Right kidney (tissue), 1 donor: Measurements from ENCODE around the gene SCD5.

Experiments
- DNase-seq: peaks from one replicate; pipeline ENCODE4 v3.0.0-alpha.2; 2016

Gene SCD5

DNA sequence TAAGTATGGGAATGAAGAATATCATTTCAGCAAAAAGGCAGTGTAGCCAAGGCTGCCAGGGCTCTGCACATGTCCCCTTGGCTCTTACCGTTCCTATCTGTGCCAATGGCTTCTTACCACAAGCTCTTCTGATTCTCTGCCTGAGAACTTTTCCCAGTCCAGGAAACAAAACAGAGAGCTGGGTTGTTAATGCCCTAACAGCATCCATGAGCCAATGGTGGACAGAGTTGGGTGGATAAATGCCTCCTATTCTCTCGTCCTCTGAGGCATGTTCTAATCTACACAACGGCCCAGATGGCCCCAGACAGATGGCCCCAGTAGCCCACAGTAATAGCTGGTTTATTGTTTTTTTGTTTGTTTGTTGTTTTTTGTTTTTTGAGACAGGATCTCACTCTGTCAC, 28.0 kb downstream of the SCD5 start:
- DNase-seq = no peak

DNA sequence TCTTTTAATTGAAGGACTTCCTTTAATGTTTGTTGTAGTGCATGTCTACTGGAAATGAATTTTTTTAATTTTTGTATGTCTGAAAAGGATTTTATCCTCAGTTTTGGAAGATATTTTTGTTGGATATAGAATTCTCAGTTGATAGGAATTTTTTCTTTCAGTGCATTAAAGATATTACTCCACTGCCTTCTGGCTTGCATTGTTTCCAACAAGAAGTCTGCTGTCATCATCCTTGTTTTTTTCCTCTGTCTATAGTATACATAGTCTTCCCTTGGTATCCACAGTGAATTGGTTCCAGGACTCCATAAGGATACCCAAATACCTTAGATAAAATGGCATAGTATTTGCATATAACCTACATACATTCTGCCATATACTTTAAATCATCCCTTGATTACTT, 33.5 kb downstream of the SCD5 start:
- no peak for DNase-seq

DNA sequence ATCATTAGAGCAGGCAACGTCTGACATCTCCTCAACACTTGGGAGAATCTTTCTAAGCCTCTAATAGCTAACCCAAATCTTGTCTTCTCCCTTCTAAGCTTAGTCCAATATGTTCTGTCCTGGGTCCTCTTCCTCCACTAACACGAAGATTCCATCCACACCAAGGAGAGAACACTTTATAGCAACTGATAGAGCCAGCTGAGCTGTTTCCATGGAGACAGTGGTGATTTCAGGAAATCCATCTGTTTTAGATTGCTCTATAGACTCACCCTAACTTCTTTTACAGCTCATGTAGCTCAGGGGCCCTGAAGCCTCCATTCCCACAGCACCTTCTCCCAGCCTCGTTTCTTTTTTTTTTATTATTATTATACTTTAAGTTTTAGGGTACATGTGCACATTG, 37.4 kb downstream of the SCD5 start:
- no peak for DNase-seq

DNA sequence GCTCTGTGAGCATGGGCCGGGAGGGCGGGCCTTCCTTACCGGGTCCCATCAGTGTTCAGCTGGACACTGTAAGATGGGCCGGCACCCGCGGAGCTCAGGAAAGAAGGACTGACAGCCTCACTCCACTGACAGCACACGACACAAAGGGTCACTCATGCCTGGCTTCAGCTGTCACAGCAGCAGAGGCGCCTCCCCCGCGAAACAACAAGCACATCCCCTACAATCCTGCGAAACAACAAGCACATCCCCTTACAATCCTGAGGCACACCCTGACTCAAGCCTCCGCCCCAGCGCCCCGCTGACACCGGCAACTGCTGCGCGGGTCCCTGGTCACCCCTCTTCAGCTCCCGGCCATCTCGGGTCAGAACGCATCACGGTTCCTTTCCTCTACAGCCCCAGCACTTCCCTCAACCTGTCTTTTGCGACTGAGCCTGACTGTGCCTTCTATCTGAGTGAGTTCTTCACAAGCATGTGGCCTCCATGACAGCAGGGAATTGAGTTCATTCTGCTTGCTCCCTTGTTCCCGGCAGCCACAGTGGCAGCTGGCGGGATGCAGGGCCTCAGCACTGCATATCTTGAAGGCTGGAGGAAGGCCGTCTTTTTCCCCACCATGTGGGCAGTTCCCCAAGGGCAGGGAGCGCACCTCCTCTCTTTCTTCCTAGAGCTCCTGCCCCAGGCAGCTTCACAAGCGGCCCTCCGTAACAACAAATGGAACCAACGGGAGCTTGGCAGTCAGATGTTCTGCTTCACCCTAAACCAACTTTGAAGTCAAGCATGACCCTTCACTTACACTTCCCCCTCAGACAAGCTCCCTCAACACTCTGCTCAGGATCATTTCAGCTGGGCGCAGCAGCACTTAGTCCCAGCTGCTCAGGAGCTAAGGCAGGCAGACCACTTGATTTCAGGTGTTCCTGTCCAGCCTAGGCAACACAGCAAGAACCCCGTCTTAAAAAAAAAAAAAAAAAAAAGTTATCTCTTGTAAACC, 39.6 kb downstream of the SCD5 start:
- peak; percentile 49 for DNase-seq

DNA sequence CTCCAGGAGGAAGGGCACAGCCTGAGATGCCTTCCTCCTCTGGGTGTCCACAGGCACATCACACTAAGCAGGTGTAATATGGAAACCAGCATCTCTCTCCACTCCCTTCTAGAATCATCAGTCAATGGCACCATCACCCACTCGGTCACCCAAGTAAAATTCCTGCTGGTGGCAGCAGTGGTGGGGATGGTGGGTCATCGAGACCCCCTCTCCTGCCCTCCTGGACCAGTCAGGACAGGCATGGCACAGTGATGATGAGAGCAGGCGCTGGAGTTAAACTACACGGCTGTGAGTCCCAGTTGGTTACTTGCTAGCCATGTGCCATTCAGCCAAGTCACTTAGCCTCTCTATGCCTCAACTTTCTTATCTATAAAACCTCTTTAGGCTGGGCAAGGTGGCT, 42.5 kb downstream of the SCD5 start:
- no peak for DNase-seq

DNA sequence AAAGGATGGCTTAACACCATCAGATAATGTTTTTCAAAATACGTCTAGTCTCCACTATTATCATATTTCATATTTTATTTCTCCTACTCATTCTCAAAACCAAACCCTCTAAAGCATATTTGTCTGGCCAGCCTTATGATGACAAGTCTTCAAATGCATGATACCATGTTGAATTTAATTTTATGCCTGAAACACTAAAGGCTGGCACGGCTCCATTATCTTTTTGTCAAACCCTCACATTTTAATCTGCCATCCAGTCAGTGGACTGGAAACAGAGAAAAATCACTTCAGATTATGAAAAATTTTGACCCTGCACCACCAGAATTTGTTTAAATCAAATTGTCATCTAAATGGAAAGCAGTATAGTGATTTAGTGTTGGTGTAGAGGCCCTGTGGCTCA, 42.9 kb downstream of the SCD5 start:
- DNase-seq = no peak

DNA sequence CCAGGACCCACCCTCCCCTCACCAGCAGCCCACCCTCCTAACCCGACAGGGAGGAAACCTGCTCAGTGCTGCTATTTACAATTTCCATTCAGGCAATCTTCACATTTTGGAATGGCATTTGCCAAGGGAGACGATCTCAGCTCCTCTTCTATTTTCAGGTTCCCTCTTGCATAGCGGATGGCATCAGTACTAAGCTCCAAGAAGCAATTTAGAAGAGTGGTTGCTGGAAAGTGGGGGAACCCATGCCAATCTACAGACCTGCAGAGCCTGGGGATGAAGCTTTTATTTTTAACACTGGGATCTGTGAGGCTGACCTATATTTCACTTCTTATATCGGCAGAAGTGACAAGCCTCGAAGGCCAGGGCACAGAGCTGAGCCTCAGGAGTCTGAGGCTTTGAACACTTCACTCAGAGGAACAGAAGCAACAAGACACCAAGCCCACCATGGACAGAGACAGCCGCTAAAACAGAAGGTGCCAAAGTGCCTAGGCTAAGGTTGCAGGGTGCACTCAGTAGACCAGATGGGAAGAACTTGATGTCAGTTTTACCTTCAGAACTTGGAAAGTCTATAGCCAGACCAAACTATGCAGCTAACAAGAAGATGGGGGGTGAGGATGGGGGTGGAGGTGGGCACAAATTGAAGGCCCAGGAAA, 44.0 kb downstream of the SCD5 start:
- DNase-seq = no peak

DNA sequence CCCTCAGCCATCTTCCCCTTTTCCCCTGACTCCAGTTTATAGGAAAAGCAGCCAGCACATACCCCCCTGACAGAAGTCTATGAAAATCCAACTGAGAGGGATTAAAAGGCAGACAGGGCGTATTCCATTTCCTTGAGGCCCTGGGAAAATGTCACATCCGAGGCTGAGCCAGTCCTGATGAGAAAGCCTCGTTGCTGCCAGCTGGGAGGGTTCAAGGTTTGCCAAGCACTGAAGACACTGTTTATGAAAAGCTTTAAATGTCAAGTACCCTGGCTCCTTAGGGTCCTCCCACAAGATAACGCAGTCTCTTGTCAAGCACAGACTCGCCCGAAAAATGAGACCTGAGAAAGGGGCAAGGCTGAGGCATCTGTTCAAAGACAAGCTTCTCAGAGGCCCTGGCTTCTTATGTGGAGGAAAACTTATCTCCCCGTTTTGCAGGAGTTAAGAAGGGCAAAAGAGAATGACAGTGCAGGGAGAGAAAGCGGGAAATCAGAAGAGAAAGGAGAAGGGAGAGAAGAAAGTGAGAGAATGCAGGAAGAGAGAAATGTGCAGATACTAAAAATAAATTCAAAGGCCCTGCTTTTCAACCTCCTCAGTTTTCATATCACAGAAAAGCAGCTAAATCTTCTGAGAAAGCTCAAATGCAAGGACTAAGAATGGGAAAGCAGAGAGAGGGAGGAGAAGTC, 44.7 kb downstream of the SCD5 start:
- DNase-seq = no peak

DNA sequence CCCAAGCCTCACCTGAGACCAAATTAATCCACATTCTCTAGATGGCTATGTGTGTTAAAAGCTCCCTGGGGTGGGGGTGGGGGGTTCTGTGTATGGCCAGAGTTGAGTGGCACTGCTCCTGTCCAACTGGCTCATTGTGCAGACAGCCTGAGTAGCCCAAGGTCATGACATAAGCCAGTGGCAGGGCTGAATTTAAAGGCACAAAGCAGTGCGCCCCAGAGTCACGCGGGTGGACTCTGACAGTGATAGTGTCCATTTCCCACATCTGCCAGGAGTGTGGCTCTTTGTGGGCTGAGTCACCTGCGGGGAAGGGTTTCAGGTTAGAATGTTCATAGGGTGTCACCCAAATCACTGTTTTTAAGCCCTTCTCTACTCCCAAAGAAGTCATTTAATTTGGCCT, 45.4 kb downstream of the SCD5 start:
- no peak for DNase-seq

DNA sequence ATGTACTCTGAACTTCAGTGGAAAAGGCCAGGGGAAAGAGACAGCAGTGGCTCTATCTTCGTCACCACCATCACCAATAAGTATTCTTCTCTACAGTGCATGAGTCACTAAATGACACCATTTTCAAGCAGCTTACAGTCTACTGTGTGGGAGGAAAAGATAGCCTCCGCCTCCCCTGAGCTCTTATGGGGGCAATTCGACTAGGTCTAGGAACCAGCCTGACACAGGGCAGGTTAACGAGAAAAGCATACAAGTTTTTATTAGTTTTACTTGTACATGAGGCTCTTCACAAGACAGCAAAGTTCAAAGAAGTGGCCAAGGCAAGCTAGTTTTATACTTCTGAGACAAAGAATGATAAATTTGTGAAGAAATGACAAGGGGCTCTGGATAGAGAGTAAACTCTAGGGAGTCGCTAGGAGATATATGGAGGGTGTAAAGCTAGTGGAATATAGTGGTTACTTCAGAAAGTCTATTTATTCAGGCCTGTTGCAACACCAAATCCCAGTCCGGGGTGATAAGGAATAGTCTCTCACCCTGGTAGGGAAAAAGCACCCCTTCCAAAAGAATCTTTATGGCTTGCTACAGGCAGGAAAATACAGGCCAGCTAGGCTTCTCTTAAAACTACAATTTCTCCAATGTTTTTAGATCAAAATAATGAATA, 49.7 kb downstream of the SCD5 start:
- no peak for DNase-seq

DNA sequence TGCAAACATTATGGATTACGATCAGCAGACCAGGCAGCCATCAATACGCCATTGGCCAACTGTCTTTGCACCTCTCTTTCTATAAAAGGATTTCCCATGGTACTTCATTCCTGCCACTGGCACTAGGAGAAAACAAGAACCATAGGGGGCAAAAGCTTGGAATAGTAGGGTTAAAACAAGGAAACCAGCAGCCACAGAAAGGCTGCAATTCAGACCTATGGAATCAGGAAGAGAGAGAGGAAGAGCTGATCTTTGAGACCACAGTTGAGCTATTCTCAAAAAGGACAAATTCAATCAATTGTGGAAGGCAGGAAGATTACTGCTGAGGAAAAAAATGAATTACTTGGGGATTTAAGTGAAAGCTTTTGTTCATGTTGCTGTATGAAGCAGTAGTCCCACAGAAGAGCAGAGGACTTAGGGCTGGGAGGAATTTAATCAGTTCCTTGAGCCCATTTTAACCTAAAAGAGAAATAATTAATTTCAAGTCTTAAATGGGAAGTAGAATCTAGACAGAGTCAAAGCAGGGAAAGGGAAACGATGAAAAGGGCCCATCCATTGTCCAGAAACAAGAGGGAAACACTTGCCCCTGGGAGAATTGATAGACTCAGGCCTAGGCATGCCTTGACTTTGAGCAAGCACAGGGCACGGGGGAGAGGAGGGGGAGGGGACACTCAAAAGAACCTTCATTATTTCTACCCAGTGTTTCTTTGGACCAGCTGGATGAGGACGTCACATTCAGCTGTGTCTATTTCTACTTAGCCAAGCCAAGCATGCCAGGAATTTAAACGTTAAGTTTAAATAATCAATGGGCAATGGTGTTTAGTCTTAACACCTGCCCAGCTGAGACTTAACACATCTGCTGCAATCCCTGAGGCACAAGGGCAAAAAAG, 50.7 kb downstream of the SCD5 start:
- no peak for DNase-seq

DNA sequence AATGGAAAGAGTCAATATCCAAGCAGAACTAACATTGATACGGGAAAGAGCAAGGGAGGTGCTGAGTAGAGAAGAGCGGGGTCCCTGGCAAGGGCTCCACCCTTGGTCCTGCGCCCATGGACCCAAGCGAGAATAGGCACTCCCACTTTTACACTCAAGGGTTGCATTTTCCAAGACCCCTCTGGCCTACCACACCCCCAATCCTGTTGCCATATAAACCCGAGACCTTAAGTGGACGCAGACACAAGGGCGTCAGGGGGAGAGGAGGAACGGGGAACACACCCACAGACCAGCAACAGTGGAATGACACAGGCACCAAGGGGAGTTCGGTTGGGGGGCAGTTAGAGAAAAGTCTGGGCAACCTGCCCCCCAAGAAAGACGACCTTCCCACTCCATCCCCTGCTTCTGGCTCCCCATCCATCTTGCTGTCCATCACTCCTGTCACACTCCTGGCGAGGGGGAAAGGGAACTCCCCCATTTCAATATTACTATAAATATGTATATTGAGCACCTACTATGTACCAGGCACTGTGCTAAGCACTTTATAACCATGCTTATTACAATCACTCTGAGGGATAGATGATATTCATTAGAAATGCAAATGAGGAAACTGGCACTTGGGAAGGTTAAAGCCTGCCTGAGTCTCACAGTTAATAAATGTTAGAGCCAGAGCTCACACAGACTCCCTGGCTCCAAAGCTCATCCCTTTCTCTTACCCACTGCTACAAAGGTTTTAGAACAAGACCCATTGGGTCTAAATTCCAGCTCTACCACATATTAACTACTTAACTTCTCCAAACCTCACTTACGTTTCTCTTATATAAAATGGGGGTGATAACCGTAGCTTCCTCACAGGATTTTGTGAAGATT, 51.7 kb downstream of the SCD5 start:
- DNase-seq = no peak

DNA sequence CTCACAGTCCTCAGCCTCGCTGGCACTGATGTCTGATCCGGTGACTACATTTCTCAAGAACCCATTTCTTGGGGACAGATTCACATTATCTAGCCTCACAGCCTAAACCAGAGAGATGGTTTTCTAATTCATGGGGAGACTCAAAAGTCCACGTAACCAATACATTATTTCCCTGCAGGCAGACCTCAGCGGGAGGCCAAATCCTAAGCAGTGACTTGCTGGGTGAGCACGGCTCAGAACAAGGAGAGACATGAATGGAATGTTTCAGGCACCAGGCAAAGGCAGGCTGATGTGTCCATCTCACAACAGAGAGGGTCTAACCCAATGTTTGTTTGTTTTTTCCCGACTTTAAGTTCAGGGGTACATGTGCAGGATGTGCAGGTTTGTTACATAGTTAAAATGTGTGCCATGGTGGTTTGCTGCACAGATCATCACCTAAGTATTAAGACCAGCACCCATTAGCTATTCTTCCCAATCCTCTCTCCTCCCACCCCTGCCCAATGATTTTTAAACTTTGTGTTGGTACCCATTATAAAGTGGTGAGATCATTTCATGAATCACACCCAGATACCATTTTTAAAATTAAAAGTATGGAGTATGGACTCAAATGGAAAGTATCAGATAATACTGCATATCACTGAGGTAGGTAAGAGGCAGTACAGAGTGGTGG, 53.3 kb downstream of the SCD5 start:
- no peak for DNase-seq

DNA sequence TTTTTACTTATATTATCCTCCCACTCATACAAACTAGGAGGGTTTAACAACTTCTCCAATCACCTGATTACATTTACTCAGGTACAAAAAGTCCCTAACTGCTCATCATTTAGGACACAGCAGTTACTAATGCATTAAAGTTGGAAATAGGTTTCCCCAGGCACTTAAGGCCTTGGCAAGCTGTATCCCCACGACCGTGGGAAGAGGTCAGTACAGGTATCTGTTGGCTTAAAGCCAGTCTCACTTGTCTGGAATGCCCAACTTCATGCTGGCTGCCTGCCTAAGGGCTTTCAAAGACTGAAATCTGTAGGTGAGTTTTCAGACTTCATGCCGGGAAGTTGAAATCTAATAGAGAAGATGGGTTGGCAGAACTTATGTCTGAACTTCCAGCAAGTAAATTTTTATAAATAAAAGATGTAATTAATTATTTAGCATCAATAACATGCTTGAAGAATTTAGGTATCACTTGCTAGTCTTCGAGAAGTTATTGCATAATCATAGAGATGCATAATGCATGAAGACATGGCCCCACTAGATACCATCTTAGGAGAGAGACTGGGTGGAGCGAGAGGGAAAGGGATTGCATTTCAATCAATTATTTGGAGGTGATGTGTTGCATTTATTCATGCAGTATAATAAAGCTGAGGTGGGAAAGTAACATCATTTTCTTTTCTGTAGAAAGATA, 54.2 kb downstream of the SCD5 start:
- no peak for DNase-seq

DNA sequence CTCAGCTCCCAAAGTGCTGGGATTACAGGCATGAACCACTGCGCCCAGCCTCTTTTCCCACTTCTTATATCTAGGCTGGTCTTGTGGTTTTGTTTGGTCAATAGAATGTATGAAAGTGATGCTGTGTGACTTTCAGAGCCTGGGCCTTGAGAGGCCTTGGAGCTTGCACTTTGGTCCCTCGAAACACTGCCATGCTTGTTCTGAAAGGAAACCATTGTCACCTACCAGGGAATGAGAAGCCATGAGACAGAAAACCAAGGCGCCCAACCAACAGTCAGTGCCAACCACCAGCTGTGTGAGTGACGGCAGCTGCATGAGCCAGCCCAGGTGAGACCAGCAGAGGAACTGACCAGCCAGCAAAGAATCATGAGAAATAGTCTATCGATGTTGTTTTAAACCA, 57.4 kb downstream of the SCD5 start:
- no peak for DNase-seq

DNA sequence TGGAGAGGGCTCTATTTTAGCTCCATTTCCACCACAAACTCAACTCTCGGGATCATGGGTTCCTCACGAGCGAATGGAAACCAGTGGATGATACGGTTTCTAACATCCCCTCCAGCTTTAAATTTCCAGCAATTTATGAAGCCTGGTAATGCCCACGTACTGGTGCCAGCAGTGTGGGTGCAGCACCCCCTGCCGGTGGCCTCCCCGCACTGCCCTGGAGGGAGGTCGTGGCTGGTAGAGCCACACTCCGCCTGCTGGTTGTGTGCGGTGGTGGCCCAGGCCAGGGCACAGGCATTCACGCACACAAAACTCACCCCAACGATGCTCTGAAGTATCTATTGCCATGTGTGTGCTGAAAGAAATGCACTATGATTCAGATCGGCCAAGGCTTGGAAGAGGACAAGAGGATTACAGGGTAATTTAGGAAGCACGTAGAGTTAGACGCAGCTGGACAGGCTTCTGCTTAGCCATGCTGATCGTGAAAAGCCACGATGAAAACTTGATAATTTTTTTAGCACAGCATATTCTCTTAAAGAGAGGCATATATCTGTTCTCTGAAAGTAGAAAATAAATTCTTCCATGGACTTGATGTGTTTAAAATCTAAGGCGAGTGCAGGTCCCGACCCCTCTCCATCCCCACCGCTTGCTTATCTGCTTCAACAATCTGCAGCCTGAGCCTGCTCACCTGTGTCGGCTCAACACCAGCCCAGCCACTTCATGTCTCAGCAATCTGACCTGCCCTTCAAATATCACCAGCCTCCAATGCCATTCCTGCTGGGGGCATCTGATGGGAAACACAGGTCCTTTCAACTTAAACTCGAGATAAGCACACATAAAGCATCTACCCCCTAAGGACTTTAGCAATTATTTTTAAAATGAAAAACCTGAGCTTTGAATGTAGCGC, 59.1 kb downstream of the SCD5 start:
- peak; percentile 53 for DNase-seq

DNA sequence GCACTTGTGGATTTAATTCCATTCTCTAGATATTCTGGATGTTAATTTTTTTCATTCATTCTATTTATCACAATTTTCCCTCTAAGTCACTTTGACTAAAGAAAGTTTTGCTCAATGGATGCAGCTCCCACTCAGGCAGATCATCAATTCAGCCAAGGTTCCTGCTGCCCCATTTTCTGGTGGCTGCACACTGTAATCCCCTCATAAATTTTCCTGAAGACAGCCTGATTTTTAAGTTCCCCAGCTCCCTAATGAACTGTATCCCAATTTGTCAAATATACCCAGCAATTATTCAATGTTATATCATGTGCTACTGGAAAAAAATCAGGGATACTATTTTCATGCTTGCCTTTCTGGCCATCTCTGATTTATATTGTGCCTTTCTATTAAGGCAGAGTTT, 61.2 kb downstream of the SCD5 start:
- DNase-seq = no peak

DNA sequence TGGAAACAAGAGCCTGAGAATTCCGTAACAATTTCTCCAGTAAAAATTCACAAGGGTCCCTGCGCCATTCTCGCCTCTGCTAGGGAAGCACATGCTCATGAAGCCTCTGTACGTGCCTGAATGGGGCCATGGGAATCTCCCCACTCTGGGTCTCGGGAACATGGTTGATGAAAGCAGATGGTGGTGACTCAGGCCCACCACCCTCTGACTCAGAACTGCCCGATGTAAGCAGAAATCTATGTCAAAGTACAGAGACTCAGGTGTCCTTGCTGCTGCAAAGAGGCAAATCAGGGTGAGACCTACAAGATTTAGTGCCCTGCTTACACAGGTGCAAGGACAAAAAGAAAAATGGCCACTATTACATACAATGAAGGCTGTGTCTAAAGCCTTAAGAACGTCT, 65.0 kb downstream of the SCD5 start:
- DNase-seq = no peak
